ENCODE data around the gene STX2. TPM values are rescaled to one million over a fixed set of nuclear protein-coding genes. Genes with fewer than 3 reads are reported as not detected.
A peak's percentile ranks its signal among the peaks of the same experiment; 100 is the strongest.
"Not testable (repeated sequence)": the region's sequence is repeated elsewhere in the genome, so short reads cannot be mapped to it uniquely, and the experiment has no call there.

Gene STX2
- total RNA-seq, 1 donor from 2014 or later = 19.6 TPM

GRCh38 chr12:130871286-130872178 lies 32.5 kb upstream of the STX2 start, which contains the start of gene RAN:
Gene RAN, plus strand, starts transcription at chr12:130872066. Its CDS starts 528 bp downstream, at chr12:130872594.
- peak; percentile 93 for DNase-seq (ENCODE audit: low spot score)
- intact Hi-C loops (cut with DNase I) = loop anchor here (1.0 kb wide), 2 partner anchors 32 to 36 kb away; partner anchors contain the start of gene STX2

- intact Hi-C loops (cut with DNase I) = loop anchor here (1.0 kb wide), 1 partner anchor 31 kb away; the partner anchor contains the start of gene STX2
- DNase-seq (ENCODE audit: low spot score) = peak; percentile 76
Observed at GRCh38 chr12:130870442-130871285, 31.6 kb upstream of the STX2 start.

- DNase-seq (ENCODE audit: low spot score) = no peak
- intact Hi-C loops (cut with DNase I) = no loop called here
Observed at GRCh38 chr12:130868412-130868811, 29.4 kb upstream of the STX2 start.

GRCh38 chr12:130863298-130863697 lies 24.2 kb upstream of the STX2 start:
- intact Hi-C loops (cut with DNase I) = no loop called here
- DNase-seq (ENCODE audit: low spot score) = peak; percentile 12

- DNase-seq (ENCODE audit: low spot score) = peak; percentile 41
- intact Hi-C loops (cut with DNase I) = not testable (repeated sequence)
Observed at GRCh38 chr12:130862771-130863170, 23.7 kb upstream of the STX2 start.

GRCh38 chr12:130862161-130862560 lies 23.1 kb upstream of the STX2 start:
- intact Hi-C loops (cut with DNase I) = no loop called here

GRCh38 chr12:130860311-130860710 lies 21.3 kb upstream of the STX2 start:
- peak; percentile 56 for DNase-seq (ENCODE audit: low spot score)
- intact Hi-C loops (cut with DNase I) = no loop called here

More at GRCh38 chr12:130862161-130862560, 23.1 kb upstream of the STX2 start:
- peak; percentile 62 for DNase-seq (ENCODE audit: low spot score)

- intact Hi-C loops (cut with DNase I) = no loop called here
- DNase-seq (ENCODE audit: low spot score) = peak; percentile 63
Observed at GRCh38 chr12:130859161-130859560, 20.1 kb upstream of the STX2 start.

- intact Hi-C loops (cut with DNase I) = no loop called here
- DNase-seq (ENCODE audit: low spot score) = no peak
Observed at GRCh38 chr12:130858084-130858483, 19.0 kb upstream of the STX2 start.

GRCh38 chr12:130856088-130856487 lies 17.0 kb upstream of the STX2 start:
- intact Hi-C loops (cut with DNase I) = no loop called here
- DNase-seq (ENCODE audit: low spot score) = no peak

- intact Hi-C loops (cut with DNase I) = no loop called here
- no peak for DNase-seq (ENCODE audit: low spot score)
Observed at GRCh38 chr12:130850418-130851021, 11.5 kb upstream of the STX2 start.

GRCh38 chr12:130849561-130850417 lies 10.7 kb upstream of the STX2 start:
- intact Hi-C loops (cut with DNase I) = no loop called here
- DNase-seq (ENCODE audit: low spot score) = no peak

GRCh38 chr12:130848785-130849305 lies 9.8 kb upstream of the STX2 start:
- DNase-seq (ENCODE audit: low spot score); intact Hi-C loops (cut with DNase I): not testable (repeated sequence)

- intact Hi-C loops (cut with DNase I); DNase-seq (ENCODE audit: low spot score): not testable (repeated sequence)
Observed at GRCh38 chr12:130848105-130848504, 9.1 kb upstream of the STX2 start.

GRCh38 chr12:130847112-130847511 lies 8.1 kb upstream of the STX2 start:
- no peak for DNase-seq (ENCODE audit: low spot score)
- intact Hi-C loops (cut with DNase I) = no loop called here

- no peak for DNase-seq (ENCODE audit: low spot score)
- intact Hi-C loops (cut with DNase I) = no loop called here
Observed at GRCh38 chr12:130846369-130846768, 7.3 kb upstream of the STX2 start.

- intact Hi-C loops (cut with DNase I) = loop anchor here (1.0 kb wide), 1 partner anchor 31 kb away; no protein-coding TSS in a partner anchor
- no peak for DNase-seq (ENCODE audit: low spot score)
Observed at GRCh38 chr12:130839770-130840404, 837 bp upstream of the STX2 start.

Measured in cardiac septum (tissue), 1 donor.